ENCODE results near the gene RPUSD3.

DNA sequence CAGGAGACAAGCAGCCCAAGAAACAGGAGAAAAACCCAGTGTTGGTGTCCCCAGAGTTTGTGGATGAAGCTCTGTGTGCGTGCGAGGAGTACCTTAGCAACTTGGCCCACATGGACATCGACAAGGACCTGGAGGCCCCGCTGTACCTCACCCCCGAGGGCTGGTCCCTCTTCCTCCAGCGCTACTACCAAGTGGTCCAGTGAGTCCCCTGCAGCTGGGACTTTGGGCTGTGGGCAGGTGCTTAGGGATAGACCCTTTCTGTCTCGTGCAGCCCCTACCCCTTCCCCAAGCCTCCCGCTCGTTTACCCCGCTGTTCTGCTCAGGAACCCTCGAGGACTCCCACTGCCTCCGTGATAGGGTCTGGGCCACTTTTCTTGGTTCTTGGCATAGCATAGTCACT, 23.3 kb downstream of the RPUSD3 start:
- TF ChIP-seq POLR2A (IDR thresholded peaks at IDR 0.05; ENCODE audit: low read depth, low read length) (no peak), CTCF (IDR thresholded peaks at IDR 0.05; ENCODE audit: extremely low read depth in 1 of 2, insufficient read depth in 1 of 2, low read depth in 1 of 2, low read length in 2 of 2) (no peak), JUN (IDR thresholded peaks at IDR 0.05; ENCODE audit: borderline replicate concordance, insufficient read depth, insufficient read length, low read depth) (no peak), GATA2 (IDR thresholded peaks at IDR 0.05; ENCODE audit: insufficient read depth, insufficient read length, low read depth, low read length) (no peak), EZH2 (IDR thresholded peaks at IDR 0.05; ENCODE audit: borderline replicate concordance, low read depth, low read length, severe bottlenecking) (no peak), POLR2AphosphoS5 (IDR thresholded peaks at IDR 0.05; ENCODE audit: insufficient read depth, low read depth, low read length) (no peak)
- TF ChIP-seq, protein P1, sequence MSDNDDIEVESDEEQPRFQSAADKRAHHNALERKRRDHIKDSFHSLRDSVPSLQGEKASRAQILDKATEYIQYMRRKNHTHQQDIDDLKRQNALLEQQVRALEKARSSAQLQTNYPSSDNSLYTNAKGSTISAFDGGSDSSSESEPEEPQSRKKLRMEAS (IDR thresholded peaks at IDR 0.05; ENCODE audit: insufficient read depth, insufficient read length): no peak

All from endothelial cell of umbilical vein (primary cell).